DND-41 (cell line): ENCODE data around the gene PIK3R3.

Source experiments
- ATAC-seq: fragments of 200-7000 bp; cut with Tn5 transposase; 3 replicates; pipeline ENCODE4 v1.9.1; 2021; ENCODE audit warnings: low read depth; ENCODE audit not compliant: insufficient read depth
- DNase-seq: peaks from one replicate; pipeline ENCODE4 v3.0.0-alpha.2; 2020
- H2AFZ ChIP-seq: 2 replicates; pipeline ENCODE4 v1.6.0; 2012; ENCODE audit warnings: low read depth, low read length
- H3K27ac ChIP-seq: 2 replicates; pipeline ENCODE4 v1.5.1; 2012; ENCODE audit warnings: low read length, inconsistent platforms
- H3K27me3 ChIP-seq: fragments of 200-600 bp; sonication (generic); 2 replicates; pipeline ENCODE4 v1.6.0; 2012; ENCODE audit warnings: low read length, mild to moderate bottlenecking, inconsistent platforms; ENCODE audit not compliant: insufficient read depth, poor library complexity
- H3K36me3 ChIP-seq: 2 replicates; pipeline ENCODE4 v1.5.1; 2012; ENCODE audit warnings: low read length, inconsistent platforms; ENCODE audit not compliant: insufficient read depth
- H3K4me1 ChIP-seq: 2 replicates; pipeline ENCODE4 v1.5.1; 2012; ENCODE audit warnings: mild to moderate bottlenecking, low read length; ENCODE audit not compliant: insufficient read depth
- H3K4me2 ChIP-seq: 2 replicates; pipeline ENCODE4 v1.6.0; 2012; ENCODE audit warnings: mild to moderate bottlenecking, moderate library complexity, low read length, inconsistent platforms; ENCODE audit not compliant: insufficient read depth
- H3K4me3 ChIP-seq, 2 experiments: fragments of 200-600 bp in 1 of 2; shearing (Covaris generic) in 1 of 2; 2 replicates each; pipeline ENCODE4 v1.5.1; 2012 to 2016; ENCODE audit warnings: inconsistent platforms in 2 of 2, low read length in 2 of 2, mild to moderate bottlenecking in 2 of 2, low read depth in 1 of 2, moderate library complexity in 1 of 2
- H3K79me2 ChIP-seq: 2 replicates; pipeline ENCODE4 v1.6.0; 2012; ENCODE audit warnings: low read length, inconsistent platforms; ENCODE audit not compliant: insufficient read depth
- H3K9ac ChIP-seq: 2 replicates; pipeline ENCODE4 v1.6.0; 2012; ENCODE audit warnings: low read depth, mild to moderate bottlenecking, inconsistent platforms, low read length, moderate library complexity
- H3K9me3 ChIP-seq: 2 replicates; pipeline ENCODE4 v1.5.1; 2012; ENCODE audit warnings: low read length, moderate library complexity, mild to moderate bottlenecking, inconsistent platforms; ENCODE audit not compliant: insufficient read depth, severe bottlenecking
- H4K20me1 ChIP-seq: 2 replicates; pipeline ENCODE4 v1.6.0; 2012; ENCODE audit warnings: low read length; ENCODE audit not compliant: insufficient read depth
- EZH2 ChIP-seq: IDR thresholded peaks from 3 replicates; pipeline ENCODE4 v1.6.1; 2012; ENCODE audit warnings: borderline replicate concordance, low read depth, mild to moderate bottlenecking, moderate library complexity, low read length, inconsistent platforms; ENCODE audit not compliant: severe bottlenecking
- TF ChIP-seq, protein P1 (sequence below): IDR thresholded peaks from 2 replicates; pipeline ENCODE4 v1.5.1; 2012; ENCODE audit warnings: borderline replicate concordance, low read length, moderate library complexity, mild to moderate bottlenecking; ENCODE audit not compliant: poor library complexity, severe bottlenecking; ENCODE audit errors: extremely low read depth

The PIK3R3 gene

DNA sequence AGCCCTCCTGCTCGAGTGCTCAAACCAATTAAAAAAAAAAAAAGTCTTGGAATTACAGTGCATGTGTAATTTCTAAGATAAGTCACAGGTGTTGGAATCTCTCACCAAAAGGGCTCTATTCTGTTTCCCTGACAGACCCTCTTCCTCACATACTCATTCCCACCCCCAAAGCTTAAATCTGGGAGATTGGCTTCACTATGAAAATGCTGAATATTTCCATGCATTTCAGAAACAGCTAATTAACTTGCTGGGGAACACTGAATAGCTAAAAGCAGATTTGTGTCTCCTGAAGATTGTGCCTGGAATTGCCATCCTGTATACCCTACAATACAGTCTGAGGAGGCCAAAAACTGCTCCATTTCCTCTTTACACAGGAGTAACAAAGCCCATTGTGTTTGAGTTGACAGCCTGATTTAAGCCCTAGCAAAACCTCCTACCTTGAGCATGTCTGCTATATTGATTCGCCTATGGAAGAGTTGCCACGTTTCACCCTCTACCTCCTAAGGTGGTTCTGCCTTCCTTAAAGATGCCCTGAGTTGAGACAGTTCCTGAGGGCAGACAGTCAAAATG is 1.4 kb upstream of the PIK3R3 start:
- H3K4me2 ChIP-seq = peak overlapping the region; percentile 85
- H3K4me3 ChIP-seq = peak overlapping the region; percentile 45 to 81; a peak in 3 of 4 replicates
- TF ChIP-seq EZH2 = no peak
- TF ChIP-seq, protein P1, sequence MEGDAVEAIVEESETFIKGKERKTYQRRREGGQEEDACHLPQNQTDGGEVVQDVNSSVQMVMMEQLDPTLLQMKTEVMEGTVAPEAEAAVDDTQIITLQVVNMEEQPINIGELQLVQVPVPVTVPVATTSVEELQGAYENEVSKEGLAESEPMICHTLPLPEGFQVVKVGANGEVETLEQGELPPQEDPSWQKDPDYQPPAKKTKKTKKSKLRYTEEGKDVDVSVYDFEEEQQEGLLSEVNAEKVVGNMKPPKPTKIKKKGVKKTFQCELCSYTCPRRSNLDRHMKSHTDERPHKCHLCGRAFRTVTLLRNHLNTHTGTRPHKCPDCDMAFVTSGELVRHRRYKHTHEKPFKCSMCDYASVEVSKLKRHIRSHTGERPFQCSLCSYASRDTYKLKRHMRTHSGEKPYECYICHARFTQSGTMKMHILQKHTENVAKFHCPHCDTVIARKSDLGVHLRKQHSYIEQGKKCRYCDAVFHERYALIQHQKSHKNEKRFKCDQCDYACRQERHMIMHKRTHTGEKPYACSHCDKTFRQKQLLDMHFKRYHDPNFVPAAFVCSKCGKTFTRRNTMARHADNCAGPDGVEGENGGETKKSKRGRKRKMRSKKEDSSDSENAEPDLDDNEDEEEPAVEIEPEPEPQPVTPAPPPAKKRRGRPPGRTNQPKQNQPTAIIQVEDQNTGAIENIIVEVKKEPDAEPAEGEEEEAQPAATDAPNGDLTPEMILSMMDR = no peak
- no peak for ATAC-seq
- no peaks in the 10 kb centered on the region for H3K36me3 ChIP-seq
- H2AFZ ChIP-seq = peak overlapping the region; percentile 90
- no peaks in the 10 kb centered on the region for H3K9me3 ChIP-seq
- peak overlapping the region; percentile 93 for H3K27ac ChIP-seq
- no peak for DNase-seq
- peaks cover 42% of the 10 kb centered on the region for H3K79me2 ChIP-seq
- H3K27me3 ChIP-seq = no peaks in the 10 kb centered on the region
- H3K4me1 ChIP-seq = peaks cover 35% of the 10 kb centered on the region
- peak overlapping the region; percentile 67 for H3K9ac ChIP-seq
- H4K20me1 ChIP-seq = no peaks in the 10 kb centered on the region

DNA sequence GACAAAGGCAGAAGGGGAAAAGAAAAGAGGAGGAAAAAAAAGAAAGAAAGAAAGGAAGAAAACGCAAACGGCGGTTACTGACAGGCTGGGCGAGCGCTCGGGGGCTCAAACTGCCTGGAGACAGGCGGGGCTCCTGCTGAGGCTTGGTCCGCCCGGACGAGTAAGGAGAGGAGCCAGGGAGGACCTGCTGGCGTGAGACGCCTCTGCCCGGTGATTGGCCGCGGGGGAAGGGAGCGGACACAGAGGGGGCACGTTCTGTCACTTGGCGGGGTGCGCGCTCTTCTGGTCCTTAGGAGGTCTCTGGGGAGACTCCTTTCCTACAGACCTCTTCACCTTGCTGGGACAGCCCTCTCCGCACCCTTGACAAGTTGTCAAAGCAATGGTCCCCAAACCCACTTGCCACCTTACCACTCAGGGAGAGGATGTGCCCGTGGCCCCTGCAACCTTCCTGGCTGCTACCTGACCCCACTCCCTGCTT is 791 bp upstream of the PIK3R3 start:
- H3K36me3 ChIP-seq = no peaks in the 10 kb centered on the region
- peak overlapping the region; percentile 85 for H3K4me2 ChIP-seq
- TF ChIP-seq, protein P1 = no peak
- TF ChIP-seq EZH2 = no peak
- H4K20me1 ChIP-seq = no peaks in the 10 kb centered on the region
- ATAC-seq = peak; percentile 58
- H3K79me2 ChIP-seq = peaks cover 49% of the 10 kb centered on the region
- peak overlapping the region; percentile 90 for H2AFZ ChIP-seq
- H3K4me3 ChIP-seq = peak overlapping the region; percentile 45 to 81; a peak in 3 of 4 replicates
- peak overlapping the region; percentile 93 for H3K27ac ChIP-seq
- H3K27me3 ChIP-seq = no peaks in the 10 kb centered on the region
- no peak for DNase-seq
- peak overlapping the region; percentile 67 for H3K9ac ChIP-seq
- no peaks in the 10 kb centered on the region for H3K9me3 ChIP-seq
- peaks cover 41% of the 10 kb centered on the region for H3K4me1 ChIP-seq

GRCh38 chr1:46131712-46132528 is 509 bp downstream of the PIK3R3 start:
- H3K4me2 ChIP-seq = peak overlapping the region; percentile 83
- peaks cover 41% of the 10 kb centered on the region for H3K4me1 ChIP-seq
- H3K36me3 ChIP-seq = no peaks in the 10 kb centered on the region
- H3K4me3 ChIP-seq = peak overlapping the region; percentile 80 to 81
- H4K20me1 ChIP-seq = no peaks in the 10 kb centered on the region
- H3K79me2 ChIP-seq = peaks cover 60% of the 10 kb centered on the region
- H3K27me3 ChIP-seq = no peaks in the 10 kb centered on the region
- H3K9ac ChIP-seq = peak overlapping the region; percentile 67
- H3K27ac ChIP-seq = peak overlapping the region; percentile 100
- peak; percentile 4 for ATAC-seq
- peak overlapping the region; percentile 97 for H2AFZ ChIP-seq
- no peaks in the 10 kb centered on the region for H3K9me3 ChIP-seq
- TF ChIP-seq, protein P1 = no peak
- TF ChIP-seq EZH2 = no peak
- DNase-seq = peak; percentile 44
